Neural cell (in vitro differentiated cells): ENCODE data around the gene VWA3B. TPM values are rescaled to one million over a fixed set of nuclear protein-coding genes. Genes with fewer than 3 reads are reported as not detected.

Source experiments
- H2AFZ ChIP-seq: fragments of 200-600, 300-800 bp; sonication (generic), shearing (Covaris generic); 2 replicates; pipeline ENCODE4 v1.6.0; 2014; ENCODE audit warnings: low read depth, mild to moderate bottlenecking, antibody characterized with exemption, low read length, moderate library complexity
- H3F3A ChIP-seq: fragments of 200-600 bp; shearing (Covaris generic); 2 replicates; pipeline ENCODE4 v1.6.1; 2016; ENCODE audit warnings: mild to moderate bottlenecking, moderate library complexity, mixed read lengths, antibody characterized with exemption, low read length; ENCODE audit not compliant: insufficient read depth, poor library complexity, severe bottlenecking
- H3K27ac ChIP-seq: fragments of 200-600, 300-800 bp; sonication (generic), shearing (Covaris generic); 2 replicates; pipeline ENCODE4 v1.5.1; 2014; ENCODE audit warnings: mild to moderate bottlenecking, low read length, moderate library complexity
- H3K27me3 ChIP-seq: fragments of 300-800, 200-600 bp; sonication (generic), shearing (Covaris generic); 2 replicates; pipeline ENCODE4 v1.6.0; 2014; ENCODE audit warnings: mild to moderate bottlenecking, low read depth, low read length, moderate library complexity; ENCODE audit not compliant: insufficient read depth
- H3K36me3 ChIP-seq: fragments of 300-800, 200-600 bp; sonication (generic), shearing (Covaris generic); 2 replicates; pipeline ENCODE4 v1.5.1; 2014; ENCODE audit warnings: mild to moderate bottlenecking, antibody characterized with exemption, low read length, moderate library complexity; ENCODE audit not compliant: insufficient read depth
- H3K4me2 ChIP-seq: fragments of 300-800, 200-600 bp; sonication (generic), shearing (Covaris generic); 2 replicates; pipeline ENCODE4 v1.6.0; 2014; ENCODE audit warnings: mild to moderate bottlenecking, low read length
- H3K4me3 ChIP-seq: fragments of 300-800, 200-600 bp; sonication (generic), shearing (Covaris generic); 2 replicates; pipeline ENCODE4 v1.5.1; 2014; ENCODE audit warnings: mild to moderate bottlenecking, low read length, moderate library complexity
- H3K79me2 ChIP-seq: fragments of 200-600 bp; shearing (Covaris generic); replicated peaks from 2 replicates; pipeline ENCODE4 v1.6.0; 2014; ENCODE audit warnings: mild to moderate bottlenecking, low read length, moderate library complexity; ENCODE audit not compliant: insufficient read depth
- H3K9ac ChIP-seq: fragments of 300-800, 200-600 bp; sonication (generic), shearing (Covaris generic); 2 replicates; pipeline ENCODE4 v1.6.1; 2016; ENCODE audit warnings: mild to moderate bottlenecking, low read length, mixed read lengths
- H3K9me2 ChIP-seq: fragments of 200-600 bp; shearing (Covaris generic); 2 replicates; pipeline ENCODE4 v1.6.1; 2016; ENCODE audit warnings: mild to moderate bottlenecking, low read length, mixed read lengths; ENCODE audit not compliant: insufficient read depth
- H3K9me3 ChIP-seq: fragments of 200-600, 300-800 bp; sonication (generic), shearing (Covaris generic); 2 replicates; pipeline ENCODE4 v1.6.1; 2016; ENCODE audit warnings: mild to moderate bottlenecking, mixed run types, low read length, moderate library complexity, mixed read lengths
- H4K20me1 ChIP-seq: fragments of 200-600 bp; shearing (Covaris generic); 2 replicates; pipeline ENCODE4 v1.6.1; 2016; ENCODE audit warnings: mild to moderate bottlenecking, mixed run types; ENCODE audit not compliant: insufficient read depth
- CTCF ChIP-seq: fragments of 450-650 bp; IDR thresholded peaks from 2 replicates; pipeline ENCODE4 v1.5.1; 2014; ENCODE audit warnings: antibody characterized with exemption, mild to moderate bottlenecking, moderate library complexity; ENCODE audit not compliant: poor library complexity, severe bottlenecking
- EP300 ChIP-seq: fragments of 450-650 bp; conservative IDR thresholded peaks from 2 replicates; pipeline ENCODE4 v1.6.1; 2014; ENCODE audit warnings: antibody characterized with exemption, mild to moderate bottlenecking, moderate library complexity; ENCODE audit not compliant: poor library complexity, severe bottlenecking
- EZH2 ChIP-seq: fragments of 200-600, 300-800 bp; shearing (Covaris generic), sonication (generic); IDR thresholded peaks from 2 replicates; pipeline ENCODE4 v1.6.1; 2014; ENCODE audit warnings: antibody characterized with exemption, low read length, borderline replicate concordance, mild to moderate bottlenecking; ENCODE audit not compliant: insufficient read depth, poor library complexity, severe bottlenecking
- MXI1 ChIP-seq: fragments of 450-650 bp; conservative IDR thresholded peaks from 2 replicates; pipeline ENCODE4 v1.6.1; 2014; ENCODE audit warnings: antibody characterized with exemption, mild to moderate bottlenecking; ENCODE audit not compliant: poor library complexity, severe bottlenecking
- POLR2AphosphoS5 ChIP-seq: IDR thresholded peaks from 2 replicates; pipeline ENCODE4 v1.6.1; 2012
- RAD21 ChIP-seq: fragments of 450-650 bp; conservative IDR thresholded peaks from 2 replicates; pipeline ENCODE4 v1.6.1; 2014; ENCODE audit warnings: antibody characterized with exemption, mild to moderate bottlenecking, moderate library complexity
- REST ChIP-seq: IDR thresholded peaks from 2 replicates; pipeline ENCODE4 v1.6.1; 2012; ENCODE audit warnings: borderline replicate concordance
- SMC3 ChIP-seq: fragments of 450-650 bp; conservative IDR thresholded peaks from 2 replicates; pipeline ENCODE4 v1.6.1; 2014; ENCODE audit warnings: antibody characterized with exemption, mild to moderate bottlenecking, moderate library complexity; ENCODE audit not compliant: poor library complexity
- TAF1 ChIP-seq: IDR thresholded peaks from 2 replicates; pipeline ENCODE4 v1.6.1; 2012; ENCODE audit warnings: low read depth
- polyA plus RNA-seq: library from polyadenylated mRNA; depleted of rRNA; stranded (reverse); fragments of >200 nt; gene quantifications from 2 replicates; pipeline ENCODE4 v1.2.3, GENCODE V29; 2014

Gene VWA3B
- polyA plus RNA-seq, 1 donor from 2014 or later, result not detected

GRCh38 chr2:98110741-98111140 is 23.8 kb downstream of the VWA3B start:
- Histone ChIP-seq H3K9me2 (no peaks in the 10 kb centered on the region), H4K20me1 (no peaks in the 10 kb centered on the region), H3K9me3 (no peaks in the 10 kb centered on the region), H3K4me2 (no peak overlapping the region), H3K36me3 (no peaks in the 10 kb centered on the region), H3K27ac (no peak overlapping the region), H3F3A (no peaks in the 10 kb centered on the region), H3K79me2 (no peaks in the 10 kb centered on the region), H3K4me3 (no peak overlapping the region), H3K27me3 (no peaks in the 10 kb centered on the region), H3K9ac (no peak overlapping the region), H2AFZ (no peak overlapping the region)
- no peak for TF ChIP-seq EP300
- no peak for TF ChIP-seq CTCF

GRCh38 chr2:98114643-98115330 is 27.8 kb downstream of the VWA3B start:
- H3F3A ChIP-seq, result no peaks in the 10 kb centered on the region
- no peaks in the 10 kb centered on the region for H3K9me2 ChIP-seq
- H3K79me2 ChIP-seq, result no peaks in the 10 kb centered on the region
- H3K4me2 ChIP-seq, result no peak overlapping the region
- no peak overlapping the region for H3K9ac ChIP-seq
- no peak overlapping the region for H3K4me3 ChIP-seq
- no peaks in the 10 kb centered on the region for H3K27me3 ChIP-seq
- H4K20me1 ChIP-seq, result no peaks in the 10 kb centered on the region
- no peak overlapping the region for H3K27ac ChIP-seq
- no peak for TF ChIP-seq TAF1
- TF ChIP-seq RAD21, result no peak
- no peak for TF ChIP-seq SMC3
- no peak for TF ChIP-seq EZH2
- TF ChIP-seq CTCF, result no peak
- TF ChIP-seq MXI1, result no peak
- no peak for TF ChIP-seq POLR2AphosphoS5
- H3K36me3 ChIP-seq, result no peaks in the 10 kb centered on the region
- no peak overlapping the region for H2AFZ ChIP-seq
- H3K9me3 ChIP-seq, result no peaks in the 10 kb centered on the region

- no peaks in the 10 kb centered on the region for H3K79me2 ChIP-seq
- H3K4me3 ChIP-seq, result no peak overlapping the region
- H3K27me3 ChIP-seq, result no peaks in the 10 kb centered on the region
- H3F3A ChIP-seq, result no peaks in the 10 kb centered on the region
- H3K4me2 ChIP-seq, result no peak overlapping the region
- no peaks in the 10 kb centered on the region for H3K9me3 ChIP-seq
- TF ChIP-seq EZH2, result no peak
- no peak for TF ChIP-seq CTCF
- no peak for TF ChIP-seq POLR2AphosphoS5
- no peak for TF ChIP-seq EP300
- TF ChIP-seq TAF1, result no peak
- TF ChIP-seq MXI1, result no peak
- TF ChIP-seq RAD21, result no peak
- TF ChIP-seq REST, result no peak
- TF ChIP-seq SMC3, result no peak
- H2AFZ ChIP-seq, result no peak overlapping the region
- no peak overlapping the region for H3K27ac ChIP-seq
- no peaks in the 10 kb centered on the region for H3K9me2 ChIP-seq
- no peaks in the 10 kb centered on the region for H3K36me3 ChIP-seq
- no peak overlapping the region for H3K9ac ChIP-seq
- no peaks in the 10 kb centered on the region for H4K20me1 ChIP-seq
These were observed 31.2 kb downstream of the VWA3B start for GRCh38 chr2:98118161-98118560.
